Measurements from ENCODE around the gene RBM38. TPM values are rescaled to one million over a fixed set of nuclear protein-coding genes. Genes with fewer than 3 reads are reported as not detected.
"Not testable (repeated sequence)": the region's sequence is repeated elsewhere in the genome, so short reads cannot be mapped to it uniquely, and the experiment has no call there.

Gene RBM38
- total RNA-seq: 100 to 1,000 TPM; 113 to 114 TPM

GRCh38 chr20:57390604-57391438 is at the start of gene RBM38:
Gene RBM38, plus strand, starts transcription at chr20:57391396. Its CDS starts 186 bp downstream, at chr20:57391582.
- POLR2A ChIA-PET: interaction anchor here (0.6 to 3.3 kb wide), 7 partner anchors 8 to 1516 kb away, joined by 3 to 39 read pairs (median 4); partner anchors contain the start of gene STX16

GRCh38 chr20:57341663-57342062 is 49.5 kb upstream of the RBM38 start:
- POLR2A ChIA-PET: no interaction called here
- CTCF ChIA-PET: no interaction called here

More at GRCh38 chr20:57390604-57391438, at the start of gene RBM38:
- CTCF ChIA-PET: interaction anchor here (1.1 to 3.5 kb wide), 4 partner anchors 8 to 42 kb away, joined by 4 to 14 read pairs (median 10); no protein-coding TSS in a partner anchor

DNA sequence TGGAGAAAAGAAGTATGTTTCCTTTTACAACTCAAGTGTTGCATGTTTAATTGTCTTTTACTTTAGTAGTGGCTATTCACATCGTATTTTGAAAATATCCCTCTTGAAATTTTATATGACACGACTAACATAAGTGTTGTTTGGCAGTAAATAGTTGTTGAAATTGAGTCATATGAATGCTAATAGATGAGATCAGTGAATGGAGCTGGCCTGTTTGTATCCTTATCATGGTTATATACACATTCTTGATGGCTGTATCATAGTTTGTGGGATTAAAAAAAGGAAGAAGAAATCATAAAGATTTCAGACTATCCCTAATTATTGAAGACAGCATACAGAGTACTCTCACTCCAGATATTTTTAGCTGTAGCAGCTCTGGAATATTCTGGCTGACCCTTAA is 48.4 kb upstream of the RBM38 start:
- CTCF ChIA-PET: no interaction called here
- POLR2A ChIA-PET: no interaction called here

- CTCF ChIA-PET: interaction anchor here (0.8 to 2.4 kb wide), 3 partner anchors 14 to 255 kb away, joined by 4 to 5 read pairs (median 5); no protein-coding TSS in a partner anchor
- POLR2A ChIA-PET: interaction anchor here (0.5 kb wide), 1 partner anchor 49 kb away, joined by 3 read pairs; no protein-coding TSS in a partner anchor
Measured at GRCh38 chr20:57346477-57346876, 44.7 kb upstream of the RBM38 start.

DNA sequence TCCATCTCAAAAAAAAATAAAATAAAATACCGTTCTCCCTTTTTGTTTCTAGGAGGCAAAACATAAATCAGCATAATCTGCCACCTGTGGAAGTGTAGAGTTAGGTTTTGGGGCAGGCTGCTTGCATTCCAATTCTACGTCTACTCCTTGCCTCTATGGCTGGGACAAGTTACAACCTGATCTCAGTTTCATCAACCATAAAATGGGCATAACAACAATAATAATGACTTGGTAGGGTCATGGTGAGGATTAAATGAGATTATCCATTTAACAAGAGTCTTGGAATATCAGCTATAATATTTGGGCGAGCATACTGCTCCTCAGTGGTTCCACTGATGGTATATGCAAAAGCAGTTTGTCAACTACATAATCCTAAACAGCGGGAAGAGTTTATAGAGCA is 43.8 kb upstream of the RBM38 start:
- ChIA-PET CTCF (interaction anchor here (1.3 to 2.4 kb wide), 2 partner anchors 14 to 256 kb away, joined by 5 read pairs; no protein-coding TSS in a partner anchor), POLR2A (no interaction called here)

DNA sequence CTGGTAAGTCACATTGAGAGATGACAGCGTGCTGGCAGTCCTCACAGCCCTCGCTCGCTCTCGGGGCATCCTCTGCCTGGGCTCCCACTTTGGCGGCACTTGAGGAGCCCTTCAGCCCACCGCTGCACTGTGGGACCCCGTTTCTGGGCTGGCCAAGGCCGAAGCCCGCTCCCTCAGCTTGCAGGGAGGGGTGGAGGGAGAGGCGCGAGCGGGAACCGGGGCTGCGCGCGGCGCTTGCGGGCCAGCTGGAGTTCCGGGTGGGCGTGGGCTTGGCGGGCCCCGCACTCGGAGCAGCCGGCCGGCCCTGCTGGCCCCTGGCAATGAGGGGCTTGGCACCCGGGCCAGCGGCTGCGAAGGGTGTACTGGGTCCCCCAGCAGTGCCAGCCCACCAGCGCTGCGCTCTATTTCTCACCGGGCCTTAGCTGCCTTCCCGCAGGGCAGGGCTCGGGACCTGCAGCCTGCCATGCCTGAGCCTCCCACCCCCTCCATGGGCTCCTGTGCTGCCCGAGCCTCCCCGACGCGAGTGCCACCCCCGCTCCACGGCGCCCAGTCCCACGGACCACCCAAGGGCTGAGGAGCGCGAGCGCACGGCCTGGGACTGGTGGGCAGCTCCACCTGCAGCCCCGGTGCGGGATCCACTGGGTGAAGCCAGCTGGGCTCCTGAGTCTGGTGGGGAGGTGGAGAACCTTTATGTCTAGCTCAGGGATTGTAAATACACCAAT is 42.8 kb upstream of the RBM38 start:
- POLR2A ChIA-PET, CTCF ChIA-PET: not testable (repeated sequence)

DNA sequence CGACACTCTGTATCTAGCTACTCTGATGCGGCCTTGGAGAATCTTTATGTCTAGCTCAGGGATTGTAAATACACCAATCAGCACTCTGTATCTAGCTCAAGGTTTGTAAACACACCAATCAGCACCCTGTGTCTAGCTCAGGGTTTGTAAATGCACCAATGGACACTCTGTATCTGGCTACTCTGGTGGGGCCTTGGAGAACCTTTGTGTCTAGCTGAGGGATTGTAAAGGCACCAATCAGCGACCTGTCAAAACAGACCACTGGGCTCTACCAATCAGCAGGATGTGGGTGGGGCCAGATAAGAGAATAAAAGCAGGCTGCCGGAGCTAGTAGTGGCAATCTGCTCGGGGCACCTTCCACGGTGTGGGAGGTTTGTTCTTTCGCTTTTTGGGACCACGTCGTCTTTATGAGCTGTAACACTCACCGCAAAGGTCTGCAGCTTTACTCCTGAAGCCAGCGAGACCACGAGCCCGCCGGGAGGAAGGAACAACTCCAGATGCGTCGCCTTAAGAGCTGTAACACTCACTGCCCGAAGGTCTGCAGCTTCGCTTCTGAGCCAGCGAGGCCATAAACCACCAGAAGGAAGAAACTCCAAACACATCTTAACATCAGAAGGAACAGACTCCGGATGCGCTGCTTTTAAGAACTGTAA is 42.1 kb upstream of the RBM38 start:
- CTCF ChIA-PET: interaction anchor here (1.3 to 1.7 kb wide), 2 partner anchors 41 to 798 kb away, joined by 4 to 5 read pairs; no protein-coding TSS in a partner anchor
- POLR2A ChIA-PET: not testable (repeated sequence)

DNA sequence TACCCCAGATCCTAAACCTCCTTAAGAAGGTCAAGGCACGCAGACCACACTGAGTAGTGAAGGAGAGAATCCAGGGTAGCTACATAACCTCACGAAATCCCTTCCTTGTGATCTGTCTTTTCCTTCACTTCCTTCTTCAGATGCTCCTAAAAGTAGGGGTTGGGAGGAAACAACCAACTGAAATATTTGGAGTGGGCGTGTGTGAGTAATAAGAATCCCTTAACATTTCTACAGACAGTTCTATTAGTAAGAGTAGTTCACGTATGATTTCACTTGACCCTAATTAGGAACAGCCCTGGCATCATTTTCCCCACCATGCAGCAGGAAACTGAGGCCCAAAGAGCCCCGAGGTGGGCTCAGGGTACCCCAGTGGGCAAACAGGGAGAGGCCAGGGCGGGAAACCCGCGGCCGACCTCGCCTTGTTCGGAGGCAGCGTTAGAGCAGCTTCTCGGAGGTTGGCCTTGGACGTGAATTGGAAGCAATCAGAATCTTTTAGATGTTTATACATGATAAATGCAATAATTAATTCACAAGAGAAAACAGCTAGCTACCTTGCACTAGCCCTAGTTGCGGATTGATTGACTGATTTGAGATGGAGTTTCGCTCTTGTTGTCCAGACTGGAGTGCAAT is 41.0 kb upstream of the RBM38 start:
- CTCF ChIA-PET: interaction anchor here (0.9 to 1.7 kb wide), 3 partner anchors 40 to 799 kb away, joined by 3 to 5 read pairs (median 4); no protein-coding TSS in a partner anchor
- POLR2A ChIA-PET: no interaction called here

DNA sequence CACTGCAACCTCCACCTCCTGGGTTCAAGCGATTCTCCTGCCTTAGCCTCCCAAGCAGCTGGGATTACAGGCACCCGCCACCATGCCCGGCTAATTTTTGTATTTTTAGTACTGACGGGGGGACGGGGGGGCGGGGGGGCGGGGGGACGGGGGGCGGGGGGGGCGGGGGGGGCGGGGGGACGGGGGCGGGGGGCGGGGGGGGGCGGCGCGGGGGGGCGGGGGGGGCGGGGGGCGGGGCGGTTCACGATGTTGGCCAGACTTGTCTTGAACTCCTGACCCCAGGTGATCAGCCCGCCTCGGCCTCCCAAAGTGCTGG is 40.5 kb upstream of the RBM38 start:
- POLR2A ChIA-PET, CTCF ChIA-PET: not testable (repeated sequence)

- ChIA-PET POLR2A (interaction anchor here (1.0 to 1.4 kb wide), 2 partner anchors 39 to 47 kb away, joined by 4 to 5 read pairs; partner anchors contain the start of gene RBM38), CTCF (interaction anchor here (0.8 to 1.5 kb wide), 3 partner anchors 16 to 142 kb away, joined by 3 to 5 read pairs (median 3); no protein-coding TSS in a partner anchor)
Measured at GRCh38 chr20:57351042-57351783, 40.0 kb upstream of the RBM38 start, which contains the start of gene RAE1. Gene RAE1, plus strand, starts transcription at chr20:57351255. Its CDS starts 2,784 bp downstream, at chr20:57354039.

DNA sequence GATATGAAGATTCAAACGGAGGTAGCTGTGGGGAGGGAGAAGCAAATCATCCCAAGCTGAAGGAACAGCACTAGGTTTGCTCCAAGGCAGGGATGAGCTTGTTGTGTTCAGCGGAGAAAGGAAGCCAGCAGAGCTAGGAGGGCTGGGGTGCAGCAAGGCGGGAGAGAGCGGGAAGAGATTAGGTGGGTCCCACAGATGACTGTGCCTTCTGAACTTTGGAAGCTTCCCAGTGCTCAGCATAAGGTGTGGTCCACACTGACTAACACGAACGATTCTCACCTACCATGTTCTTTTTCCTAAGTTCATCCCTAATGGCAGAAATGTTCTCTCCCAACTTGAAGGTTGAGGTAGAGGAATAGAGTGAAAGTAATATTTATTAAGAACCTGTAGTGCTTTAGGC is 38.9 kb upstream of the RBM38 start:
- POLR2A ChIA-PET: interaction anchor here (1.0 to 1.4 kb wide), 2 partner anchors 38 to 46 kb away, joined by 4 to 5 read pairs; partner anchors contain the start of gene RBM38
- CTCF ChIA-PET: interaction anchor here (0.9 to 1.5 kb wide), 2 partner anchors 46 to 141 kb away, joined by 3 to 5 read pairs; no protein-coding TSS in a partner anchor

GRCh38 chr20:57353351-57353750 is 37.8 kb upstream of the RBM38 start:
- ChIA-PET CTCF (no interaction called here), POLR2A (no interaction called here)

- ChIA-PET POLR2A (no interaction called here), CTCF (interaction anchor here (1.4 kb wide), 1 partner anchor 20 kb away, joined by 3 read pairs; no protein-coding TSS in a partner anchor)
Measured at GRCh38 chr20:57361517-57361916, 29.7 kb upstream of the RBM38 start.

DNA sequence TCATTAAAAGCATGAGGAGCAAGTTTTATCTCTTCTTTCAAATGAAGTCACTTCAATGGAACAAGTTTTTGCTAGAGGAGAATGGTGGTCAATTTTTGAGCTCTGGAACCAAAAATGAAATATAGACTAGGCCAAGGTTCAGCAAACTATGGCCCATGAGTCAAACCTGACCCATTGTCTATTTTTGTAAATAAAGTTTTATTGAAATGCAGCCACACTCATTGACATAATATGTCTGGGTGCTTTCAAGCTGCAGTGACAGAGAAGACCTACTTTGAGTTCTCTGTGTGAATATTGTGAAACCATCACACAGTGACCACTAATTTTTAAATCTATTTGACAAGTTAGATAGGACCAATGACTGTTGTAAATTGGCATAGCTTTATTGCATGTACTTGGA is 26.7 kb upstream of the RBM38 start:
- CTCF ChIA-PET: no interaction called here
- POLR2A ChIA-PET: no interaction called here

GRCh38 chr20:57369596-57369995 is 21.6 kb upstream of the RBM38 start:
- ChIA-PET CTCF (no interaction called here), POLR2A (no interaction called here)

GRCh38 chr20:57370316-57370715 is 20.9 kb upstream of the RBM38 start:
- ChIA-PET CTCF (no interaction called here), POLR2A (no interaction called here)

- ChIA-PET CTCF (no interaction called here), POLR2A (no interaction called here)
Measured at GRCh38 chr20:57371363-57371762, 19.8 kb upstream of the RBM38 start.

DNA sequence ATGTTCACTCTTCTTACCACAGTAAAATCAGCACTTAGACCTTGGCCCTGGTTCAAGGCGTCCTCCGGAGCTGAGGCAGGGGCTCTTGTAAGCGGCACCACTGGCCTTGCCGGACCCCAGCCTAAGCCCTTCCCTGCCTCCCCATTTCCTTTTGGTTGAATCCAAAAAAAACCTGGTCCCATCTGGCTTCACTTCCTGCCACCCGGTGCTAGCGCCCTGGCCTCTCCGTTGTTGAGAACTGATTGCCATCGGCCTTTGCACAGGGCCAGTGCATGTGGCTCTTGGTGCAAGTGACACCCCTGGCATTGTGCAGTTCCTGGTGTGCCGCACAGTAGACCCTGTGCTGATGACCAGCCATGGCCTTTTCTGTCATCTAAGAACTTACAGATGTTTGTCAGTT is 19.0 kb upstream of the RBM38 start:
- CTCF ChIA-PET: no interaction called here
- POLR2A ChIA-PET: no interaction called here

All from activated CD8-positive, alpha-beta memory T cell treated with anti-CD3 and anti-CD28 coated beads for 36 hours (primary cell).